Naive thymus-derived CD8-positive, alpha-beta T cell (primary cell): ENCODE measurements around the gene CACNA1A. TPM values are rescaled to one million over a fixed set of nuclear protein-coding genes. Genes with fewer than 3 reads are reported as not detected.
A peak's percentile ranks its signal among the peaks of the same experiment; 100 is the strongest.

Experiments used
- ATAC-seq, 2 donors: fragments of 150-1000 bp; cut with Tn5 transposase in 1 of 2; sonication (Bioruptor Pico), chemical (Tn5 transposase) in 1 of 2; 1 replicate in 1 of 2; 2 replicates in 1 of 2; pipeline ENCODE4 v1.10.0; 2021; ENCODE audit warnings: mild to moderate bottlenecking in 2 of 2, moderate library complexity in 2 of 2
- POLR2A ChIA-PET: fragments of 350-600 bp; sonication (Branson Sonifier 250); formaldehyde crosslinking; loops from one replicate; lab custom pipeline; 2021; ENCODE audit warnings: antibody characterized with exemption; lab: Charles Lee
- DNase-seq, 10 donors: peaks; one replicate each; pipeline versions ENCODE4 v3.0.0 to v3.0.0-alpha.2; 2020 to 2022
- H3K27ac Mint-ChIP-seq, 10 donors: one replicate each; pipeline ENCODE4 v1.8.0; 2020 to 2022; ENCODE audit warnings: mild to moderate bottlenecking in 10 of 10, mixed read lengths in 10 of 10, moderate library complexity in 4 of 10, inconsistent platforms in 1 of 10
- H3K27me3 Mint-ChIP-seq, 5 donors: one replicate each; pipeline ENCODE4 v1.8.0; 2021 to 2022; ENCODE audit warnings: mixed read lengths in 5 of 5
- H3K36me3 Mint-ChIP-seq, 3 donors: one replicate each; pipeline ENCODE4 v1.8.0; 2020 to 2022; ENCODE audit warnings: mixed read lengths in 3 of 3, mild to moderate bottlenecking in 2 of 3, inconsistent platforms in 1 of 3
- H3K4me1 Mint-ChIP-seq, 4 donors: one replicate each; pipeline ENCODE4 v1.8.0; 2021 to 2022; ENCODE audit warnings: mixed read lengths in 4 of 4
- H3K4me3 Mint-ChIP-seq, 10 donors: one replicate each; pipeline ENCODE4 v1.8.0; 2020 to 2022; ENCODE audit warnings: mild to moderate bottlenecking in 10 of 10, mixed read lengths in 10 of 10, moderate library complexity in 6 of 10, inconsistent platforms in 1 of 10
- H3K9me3 Mint-ChIP-seq, 9 donors: one replicate each; pipeline ENCODE4 v1.8.0; 2020 to 2022; ENCODE audit warnings: mixed read lengths in 9 of 9, mild to moderate bottlenecking in 3 of 9, inconsistent platforms in 1 of 9, moderate library complexity in 1 of 9
- polyA plus RNA-seq, 3 donors: library from polyadenylated mRNA; unstranded; fragments of 300-500 nt; fragmentation: Illumina TruSeq; gene quantifications; one replicate each; pipeline ENCODE4 v1.2.3, GENCODE V29; 2021
- total RNA-seq, 8 experiments: library from RNA in 2 of 8; stranded (reverse) in 2 of 8; gene quantifications; one replicate each; pipeline ENCODE4 v1.2.3 and lab custom pipeline; 2021 to 2026

CACNA1A gene
- total and polyA plus RNA-seq, 5 experiments from 2014 or later, result 0.09 to 0.60 (median 0.36) TPM

DNA sequence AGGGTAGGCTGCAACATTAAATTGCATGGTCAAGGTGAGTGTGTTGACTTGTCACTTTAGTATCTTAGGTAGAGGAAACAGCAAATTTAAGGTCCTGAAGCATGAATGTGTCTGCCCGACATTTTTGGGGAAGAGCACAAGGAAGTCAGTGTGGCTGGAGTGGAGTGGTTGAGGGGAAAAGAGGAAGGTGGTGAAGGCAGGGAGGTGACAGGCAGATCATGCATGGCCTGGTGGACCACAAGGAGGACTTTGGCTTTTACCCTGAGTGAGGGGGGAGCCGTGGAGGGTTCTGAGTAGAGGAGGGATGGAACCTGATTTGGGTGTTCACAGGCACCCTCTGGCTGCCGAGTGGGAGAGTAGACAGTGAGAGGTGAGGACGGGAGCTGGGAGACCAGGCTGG lies 188.1 kb downstream of the CACNA1A start:
- Mint-ChIP-seq H3K27me3 (peaks cover 18 to 42% (median 28%) of the 10 kb centered on the region in 5 donors), H3K36me3 (peaks cover 0 to 16% (median 3%) of the 10 kb centered on the region in 3 donors), H3K4me1 (no peaks in the 10 kb centered on the region), H3K27ac (no peak overlapping the region), H3K4me3 (no peak overlapping the region), H3K9me3 (peaks cover 0 to 25% (median 10%) of the 10 kb centered on the region in 9 donors)
- DNase-seq (no peak), ATAC-seq (no peak)
- POLR2A ChIA-PET, result no interaction called here

DNA sequence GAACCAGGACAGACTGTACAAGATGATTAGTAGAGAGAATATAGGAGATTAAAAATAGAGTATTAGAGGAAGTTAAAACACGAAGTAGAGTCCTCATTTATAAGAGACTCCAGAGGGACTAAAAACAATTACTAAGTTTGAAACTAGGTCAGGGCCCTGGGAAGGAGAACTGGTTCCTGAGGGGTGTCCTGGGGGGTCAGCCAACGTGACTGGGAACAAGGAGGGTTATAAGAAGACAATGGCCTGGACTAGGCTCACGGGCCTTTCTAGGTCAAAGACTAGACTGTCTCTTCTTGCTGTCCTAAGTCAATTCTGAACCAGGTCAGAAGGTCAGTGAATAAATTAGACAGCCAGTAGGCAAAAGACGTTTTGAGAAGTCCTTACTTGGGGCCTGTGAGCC lies 190.8 kb downstream of the CACNA1A start:
- Mint-ChIP-seq H3K27ac (no peak overlapping the region), H3K4me1 (no peaks in the 10 kb centered on the region), H3K9me3 (peaks cover 0 to 10% (median 4%) of the 10 kb centered on the region in 9 donors), H3K36me3 (peaks cover 0 to 11% (median 3%) of the 10 kb centered on the region in 3 donors), H3K4me3 (no peak overlapping the region), H3K27me3 (peaks cover 17 to 42% (median 22%) of the 10 kb centered on the region in 5 donors)
- no peak for DNase-seq
- POLR2A ChIA-PET, result no interaction called here
- ATAC-seq, result no peak

DNA sequence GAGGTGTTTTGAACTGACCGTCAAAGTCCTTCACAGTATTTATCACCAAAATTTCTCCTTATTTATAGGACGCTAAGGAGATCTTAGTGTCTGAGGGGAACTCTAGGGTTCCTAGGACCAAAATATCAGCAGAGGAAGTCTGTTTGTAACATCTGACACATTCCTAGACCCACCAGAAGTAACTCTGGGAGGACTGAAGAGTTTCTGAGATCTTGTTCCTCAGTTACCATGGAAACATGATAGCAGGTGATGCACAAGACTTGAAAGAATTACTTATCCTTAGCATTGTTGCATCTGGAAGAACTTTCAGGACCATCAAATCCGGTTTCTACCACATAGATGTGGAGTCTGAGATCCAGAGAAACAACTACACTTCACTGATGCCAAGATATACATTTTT lies 191.5 kb downstream of the CACNA1A start:
- Mint-ChIP-seq H3K4me3 (no peak overlapping the region), H3K27me3 (peaks cover 18 to 35% (median 21%) of the 10 kb centered on the region in 5 donors), H3K9me3 (peaks cover 0 to 10% (median 4%) of the 10 kb centered on the region in 9 donors), H3K36me3 (peaks cover 0 to 11% (median 3%) of the 10 kb centered on the region in 3 donors), H3K4me1 (no peaks in the 10 kb centered on the region), H3K27ac (no peak overlapping the region)
- DNase-seq (no peak), ATAC-seq (no peak)
- POLR2A ChIA-PET, result no interaction called here

DNA sequence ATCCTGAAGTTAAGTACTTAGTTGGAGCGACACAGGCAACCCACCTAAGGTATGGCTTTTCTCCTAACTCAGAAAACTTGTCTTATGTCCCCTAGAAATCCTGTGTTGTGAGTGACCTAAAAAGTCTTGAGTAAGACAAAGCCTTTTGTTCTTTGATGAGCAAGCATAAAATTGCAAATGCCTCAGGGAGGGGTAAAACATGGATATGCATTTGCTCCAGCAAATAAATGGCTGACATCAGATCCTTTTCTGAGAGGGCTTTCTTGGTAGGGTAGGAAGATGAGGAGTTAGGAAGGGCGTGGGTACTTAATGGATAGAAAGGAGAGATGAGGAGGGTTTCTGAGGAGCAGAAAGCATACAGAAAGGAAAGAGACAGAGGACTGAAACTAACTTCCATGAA lies 192.4 kb downstream of the CACNA1A start:
- peaks cover 0 to 10% (median 4%) of the 10 kb centered on the region in 9 donors for H3K9me3 Mint-ChIP-seq
- POLR2A ChIA-PET, result no interaction called here

DNA sequence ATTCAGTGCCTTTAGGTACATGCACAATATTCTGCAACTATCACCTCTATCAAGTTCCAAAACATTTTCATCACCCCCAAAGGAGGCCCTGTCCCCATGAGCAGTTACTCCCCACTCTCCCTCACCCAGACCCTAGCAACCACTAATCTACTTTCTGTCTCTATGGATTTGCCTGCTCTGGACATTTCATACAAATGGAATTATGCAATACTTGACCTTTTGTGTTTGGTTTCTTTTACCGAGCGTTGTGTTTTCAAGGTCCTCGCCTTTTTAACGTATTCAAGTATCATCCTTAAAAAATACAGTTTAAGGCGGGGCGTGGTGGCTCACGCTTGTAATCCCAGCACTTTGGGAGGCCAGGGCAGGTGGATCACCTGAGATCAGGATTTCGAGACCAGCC lies 196.4 kb downstream of the CACNA1A start:
- H3K27me3 Mint-ChIP-seq, result peaks cover 4 to 26% (median 10%) of the 10 kb centered on the region in 5 donors
- no peaks in the 10 kb centered on the region for H3K36me3 Mint-ChIP-seq
- no peaks in the 10 kb centered on the region for H3K4me1 Mint-ChIP-seq
- no peaks in the 10 kb centered on the region for H3K9me3 Mint-ChIP-seq
- ATAC-seq (no peak), DNase-seq (no peak)
- no peak overlapping the region for H3K27ac Mint-ChIP-seq
- POLR2A ChIA-PET, result no interaction called here
- no peak overlapping the region for H3K4me3 Mint-ChIP-seq

More for the DNA sequence above, 192.4 kb downstream of the CACNA1A start:
- Mint-ChIP-seq H3K4me3 (no peak overlapping the region), H3K4me1 (no peaks in the 10 kb centered on the region), H3K27ac (no peak overlapping the region), H3K27me3 (peaks cover 14 to 26% (median 16%) of the 10 kb centered on the region in 5 donors), H3K36me3 (peaks cover 0 to 7% (median 3%) of the 10 kb centered on the region in 3 donors)
- DNase-seq, result no peak
- no peak for ATAC-seq

DNA sequence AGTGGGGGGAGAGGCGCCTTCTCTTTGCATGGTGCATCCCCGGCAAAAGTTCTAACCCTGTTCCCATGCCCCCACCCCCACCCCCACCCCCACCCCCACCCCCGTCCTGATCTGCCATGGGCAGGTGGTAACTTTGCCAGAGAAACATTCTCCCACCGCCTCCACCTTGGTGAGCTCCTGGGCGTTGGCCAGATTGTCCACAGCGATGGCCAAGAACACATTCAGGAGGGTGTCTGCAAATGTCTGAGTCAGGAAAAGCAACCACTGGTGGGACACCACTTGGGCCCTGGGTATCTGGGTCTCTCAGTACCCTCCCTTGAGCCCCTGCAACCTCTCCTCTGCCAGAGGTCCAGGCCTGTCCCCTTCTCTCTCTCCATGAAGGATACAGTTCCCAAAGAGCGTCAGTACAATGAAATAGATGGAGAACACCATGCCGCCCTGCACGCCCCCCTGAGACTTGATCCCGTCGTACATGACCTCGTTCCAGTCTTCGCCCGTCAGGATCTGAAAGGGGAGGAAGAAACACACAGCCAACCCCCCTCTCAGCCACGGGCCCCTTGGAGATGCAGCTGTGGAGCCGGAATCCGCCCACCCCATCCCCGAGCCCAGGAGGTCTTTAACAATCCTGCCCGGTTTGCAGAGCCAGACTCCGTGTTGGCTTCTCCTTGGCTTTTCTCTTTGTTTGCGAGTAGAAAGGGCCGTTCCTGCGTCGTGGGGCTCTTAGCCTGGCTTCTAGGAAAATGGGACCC lies 202.7 kb downstream of the CACNA1A start:
- H3K27ac Mint-ChIP-seq, result peak overlapping the region in 1 of 10 donors; percentile 34
- H3K36me3 Mint-ChIP-seq, result peaks cover 0 to 4% (median 0%) of the 10 kb centered on the region in 3 donors
- DNase-seq, result no peak
- no peak for ATAC-seq
- peaks cover 5 to 7% (median 7%) of the 10 kb centered on the region in 4 donors for H3K4me1 Mint-ChIP-seq
- peaks cover 24 to 75% (median 62%) of the 10 kb centered on the region in 5 donors for H3K27me3 Mint-ChIP-seq
- H3K4me3 Mint-ChIP-seq, result no peak overlapping the region
- peaks cover 0 to 2% (median 0%) of the 10 kb centered on the region in 9 donors for H3K9me3 Mint-ChIP-seq
- POLR2A ChIA-PET, result no interaction called here

DNA sequence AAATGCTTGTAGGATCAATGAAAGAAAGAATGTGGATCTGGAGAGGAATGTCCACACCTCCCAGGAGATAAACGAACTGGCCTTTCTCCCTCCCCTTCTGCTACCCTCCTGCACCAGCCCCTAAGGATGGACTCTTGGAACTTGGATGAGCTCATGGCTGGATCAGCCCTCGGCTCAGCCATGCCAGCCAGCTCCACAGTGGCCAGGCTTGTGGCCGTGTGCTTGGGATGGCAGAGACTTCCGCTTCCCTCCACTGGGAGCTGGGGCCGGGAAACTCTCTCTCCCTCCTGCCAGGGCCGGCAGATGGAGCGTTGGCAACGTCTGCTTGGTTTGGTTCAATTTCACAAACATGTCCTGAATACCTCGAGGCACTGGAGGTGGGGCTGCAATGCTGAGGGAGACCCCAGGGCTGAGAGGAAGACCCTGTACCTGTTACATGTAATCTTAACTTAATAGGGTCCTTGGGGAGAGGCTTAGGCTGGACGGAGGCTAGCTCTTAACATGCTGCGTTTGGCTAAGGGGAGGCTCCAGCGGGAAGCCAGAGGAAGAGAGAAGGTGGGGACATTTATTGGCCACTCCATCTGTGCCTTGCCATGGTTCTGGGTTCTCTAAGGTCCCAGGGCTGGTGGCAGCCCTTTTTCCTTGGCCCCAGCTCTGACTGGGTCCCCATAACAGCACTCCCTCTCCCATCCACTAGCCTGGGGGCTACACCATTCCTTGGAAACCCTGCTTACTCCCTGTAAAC lies 203.6 kb downstream of the CACNA1A start:
- peaks cover 0 to 4% (median 0%) of the 10 kb centered on the region in 3 donors for H3K36me3 Mint-ChIP-seq
- DNase-seq (no peak), ATAC-seq (no peak)
- peak overlapping the region in 1 of 10 donors; percentile 34 for H3K27ac Mint-ChIP-seq
- peaks cover 5 to 7% (median 7%) of the 10 kb centered on the region in 4 donors for H3K4me1 Mint-ChIP-seq
- H3K4me3 Mint-ChIP-seq, result no peak overlapping the region
- H3K9me3 Mint-ChIP-seq, result peaks cover 0 to 2% (median 0%) of the 10 kb centered on the region in 9 donors
- peaks cover 24 to 72% (median 59%) of the 10 kb centered on the region in 5 donors for H3K27me3 Mint-ChIP-seq
- POLR2A ChIA-PET, result no interaction called here

DNA sequence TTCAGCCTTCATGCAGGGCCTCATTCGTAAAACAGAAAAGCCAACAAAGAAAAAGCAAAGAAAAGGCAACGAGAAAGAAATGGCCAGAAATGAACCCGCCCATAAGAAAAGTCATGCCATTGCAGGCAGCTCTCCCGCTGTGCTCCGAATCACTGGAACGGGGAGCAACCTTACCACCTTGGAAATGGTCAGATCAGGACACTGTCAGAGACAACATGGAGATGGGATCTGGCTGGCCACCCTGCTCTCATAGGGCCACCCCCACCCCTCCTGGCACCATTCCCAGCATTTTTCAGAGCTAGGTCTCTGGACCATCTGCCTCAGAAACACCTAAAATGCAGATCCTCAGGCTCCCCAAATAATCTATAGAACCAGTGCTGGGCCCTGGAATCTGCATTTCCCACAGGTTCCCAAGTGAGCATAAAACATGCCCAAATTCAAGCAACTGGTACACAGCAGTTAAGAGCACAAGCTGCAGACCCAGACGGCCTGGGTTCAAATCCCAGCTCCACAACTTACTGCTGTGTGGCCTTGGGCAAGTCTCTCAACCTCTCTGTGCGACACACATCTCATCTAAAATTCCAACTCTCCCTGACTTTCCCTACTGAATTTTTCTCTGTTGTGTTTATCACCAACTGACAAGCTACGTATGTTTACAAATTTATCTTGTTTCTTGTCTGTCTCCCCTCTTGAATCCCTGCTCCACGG lies 204.5 kb downstream of the CACNA1A start:
- Mint-ChIP-seq H3K4me1 (peaks cover 5 to 7% (median 7%) of the 10 kb centered on the region in 4 donors), H3K27ac (no peak overlapping the region), H3K36me3 (peaks cover 0 to 4% (median 0%) of the 10 kb centered on the region in 3 donors), H3K4me3 (no peak overlapping the region), H3K27me3 (peaks cover 24 to 76% (median 60%) of the 10 kb centered on the region in 5 donors), H3K9me3 (peaks cover 0 to 2% (median 0%) of the 10 kb centered on the region in 9 donors)
- no peak for ATAC-seq
- POLR2A ChIA-PET, result no interaction called here
- no peak for DNase-seq

DNA sequence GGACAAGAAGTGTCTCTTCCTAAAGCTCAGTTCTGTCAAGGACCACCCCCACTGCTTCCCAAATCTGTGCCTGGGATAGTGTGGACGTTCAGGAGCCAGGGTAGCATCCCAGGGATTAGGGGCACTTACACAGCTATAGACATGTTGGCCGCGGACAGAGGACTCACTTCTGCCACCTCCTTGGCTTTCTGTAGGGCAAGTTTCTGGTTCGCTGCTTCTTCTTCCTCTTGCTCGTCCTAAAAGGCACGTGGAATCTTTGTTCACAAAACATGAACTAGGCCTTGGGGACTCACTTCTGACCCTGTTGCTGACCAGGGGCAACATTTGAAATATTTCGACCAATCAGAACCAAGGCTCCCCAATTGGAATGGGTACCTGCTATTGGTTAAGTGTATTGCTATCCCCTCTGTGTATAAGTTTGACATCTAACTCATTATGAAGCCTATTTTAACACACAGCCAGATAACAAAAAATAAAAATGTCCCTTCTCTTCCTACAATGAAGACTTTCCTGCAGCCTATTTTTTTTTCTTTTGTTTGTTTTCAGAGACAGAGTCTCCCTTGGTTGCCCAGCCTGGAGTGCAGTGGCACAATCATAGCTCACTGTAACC lies 205.8 kb downstream of the CACNA1A start:
- POLR2A ChIA-PET, result no interaction called here
- Mint-ChIP-seq H3K4me3 (peak overlapping the region in 1 of 10 donors; percentile 15), H3K4me1 (peaks cover 5 to 7% (median 7%) of the 10 kb centered on the region in 4 donors), H3K27ac (peak overlapping the region in 1 of 10 donors; percentile 25), H3K27me3 (peaks cover 24 to 69% (median 57%) of the 10 kb centered on the region in 5 donors), H3K9me3 (peaks cover 0 to 2% (median 0%) of the 10 kb centered on the region in 9 donors), H3K36me3 (peaks cover 0 to 4% (median 0%) of the 10 kb centered on the region in 3 donors)
- DNase-seq (no peak), ATAC-seq (no peak)

DNA sequence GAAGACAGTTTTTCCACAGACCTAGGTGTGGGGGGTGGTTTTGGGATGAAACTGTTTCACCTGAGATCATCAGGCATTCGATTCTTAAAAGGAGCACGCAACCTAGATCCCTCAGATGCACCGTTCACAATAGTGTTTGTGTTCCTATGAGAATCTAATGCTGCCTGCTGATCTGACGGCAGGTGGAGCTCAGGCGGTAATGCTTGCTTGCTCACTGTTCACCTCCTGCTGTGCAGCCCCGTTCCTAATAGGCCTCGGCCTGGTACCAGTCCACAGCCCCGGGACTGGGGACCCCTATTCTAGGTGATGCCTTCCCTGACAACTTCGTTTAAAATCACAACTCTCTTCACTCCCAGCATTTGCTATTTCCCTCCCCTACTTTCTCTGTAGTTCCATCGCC lies 206.4 kb downstream of the CACNA1A start:
- POLR2A ChIA-PET, result no interaction called here
- peak overlapping the region in 3 of 10 donors; percentile 42 to 63 (median 50) for H3K4me3 Mint-ChIP-seq
- peaks cover 5 to 7% (median 7%) of the 10 kb centered on the region in 4 donors for H3K4me1 Mint-ChIP-seq
- peaks cover 0 to 4% (median 0%) of the 10 kb centered on the region in 3 donors for H3K36me3 Mint-ChIP-seq
- H3K27ac Mint-ChIP-seq, result peak overlapping the region in 1 of 10 donors; percentile 53
- DNase-seq (no peak), ATAC-seq (no peak)
- H3K27me3 Mint-ChIP-seq, result peaks cover 23 to 71% (median 57%) of the 10 kb centered on the region in 5 donors
- H3K9me3 Mint-ChIP-seq, result peaks cover 0 to 2% (median 0%) of the 10 kb centered on the region in 9 donors

DNA sequence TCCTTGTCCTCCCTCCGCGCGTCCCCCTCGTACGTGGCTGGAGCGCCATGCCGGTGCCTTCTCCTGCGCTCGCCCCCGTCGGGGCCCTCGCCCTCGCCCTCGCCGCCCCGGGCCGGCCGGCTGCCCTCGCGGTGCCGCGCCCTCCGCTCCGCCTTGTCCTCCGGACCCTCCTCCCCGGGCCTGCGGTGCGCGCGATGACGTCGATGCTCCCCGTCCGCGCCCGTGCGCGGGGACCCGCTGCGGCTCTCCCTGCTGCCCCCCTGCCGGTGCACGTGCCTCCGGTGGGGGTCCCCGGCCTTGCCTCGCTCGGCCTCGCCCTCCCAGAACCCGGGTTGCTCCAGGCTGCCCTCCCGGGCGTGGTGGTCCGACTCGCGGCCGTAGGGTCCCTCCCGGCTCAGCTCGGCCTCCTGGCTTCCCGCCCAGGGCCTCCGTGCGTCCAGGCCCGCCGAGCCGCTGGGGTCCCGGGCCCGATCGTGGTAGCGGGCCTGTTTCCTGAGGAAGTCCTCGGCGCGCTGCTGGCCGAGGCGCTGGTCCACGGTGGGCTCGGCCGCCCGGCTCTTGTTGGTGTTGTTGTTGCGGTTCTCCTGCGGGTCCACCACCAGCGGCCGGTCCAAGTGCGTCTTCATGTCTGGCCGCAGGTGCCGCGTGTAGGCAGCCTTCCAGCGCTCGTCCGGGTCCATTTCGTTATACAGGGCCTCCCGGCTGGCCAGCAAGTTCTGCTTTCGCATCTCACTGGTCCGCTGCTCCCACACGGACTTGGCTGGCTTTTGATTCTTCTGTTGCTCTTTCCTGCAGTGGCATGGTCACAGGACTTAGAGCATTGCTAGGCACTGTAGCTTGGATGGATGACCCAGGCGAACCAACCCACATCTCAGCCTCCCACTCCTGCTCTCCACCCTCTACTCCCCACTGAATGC lies 207.5 kb downstream of the CACNA1A start:
- H3K36me3 Mint-ChIP-seq, result peaks cover 0 to 4% (median 0%) of the 10 kb centered on the region in 3 donors
- peaks cover 5 to 7% (median 7%) of the 10 kb centered on the region in 4 donors for H3K4me1 Mint-ChIP-seq
- DNase-seq (no peak), ATAC-seq (no peak)
- peaks cover 19 to 65% (median 52%) of the 10 kb centered on the region in 5 donors for H3K27me3 Mint-ChIP-seq
- peak overlapping the region in 5 of 10 donors; percentile 38 to 68 (median 50) for H3K4me3 Mint-ChIP-seq
- no peaks in the 10 kb centered on the region for H3K9me3 Mint-ChIP-seq
- no peak overlapping the region for H3K27ac Mint-ChIP-seq
- POLR2A ChIA-PET, result no interaction called here
